Measurements from ENCODE around the gene GDF3.
"Not testable (repeated sequence)": the region's sequence is repeated elsewhere in the genome, so short reads cannot be mapped to it uniquely, and the experiment has no call there.

GDF3 gene

GRCh38 chr12:7695566-7696197 lies at the start of gene GDF3:
Gene GDF3 (minus strand): TSS chr12:7695775. CDS start chr12:7695728, 47 bp downstream.
- DNase-seq = no peak

DNA sequence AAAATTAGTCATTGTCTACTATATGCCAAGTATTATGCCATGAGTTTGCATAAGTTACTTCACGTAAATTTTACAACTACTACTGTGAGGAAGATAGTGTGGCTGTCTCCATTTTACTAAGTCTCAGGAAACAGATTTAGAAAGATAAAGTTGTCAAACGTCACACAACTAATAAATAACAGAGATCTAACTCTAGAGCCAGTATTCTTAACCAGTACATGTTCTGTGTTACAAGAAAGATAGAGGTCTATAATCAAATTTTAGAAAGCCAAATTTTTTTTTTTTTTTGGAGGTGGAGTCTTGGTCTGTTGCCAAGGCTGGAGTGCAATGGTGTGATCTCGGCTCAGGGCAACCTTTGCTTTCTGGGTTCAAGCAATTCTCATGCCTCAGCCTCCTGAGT lies 37.4 kb upstream of the GDF3 start:
- DNase-seq = no peak

DNA sequence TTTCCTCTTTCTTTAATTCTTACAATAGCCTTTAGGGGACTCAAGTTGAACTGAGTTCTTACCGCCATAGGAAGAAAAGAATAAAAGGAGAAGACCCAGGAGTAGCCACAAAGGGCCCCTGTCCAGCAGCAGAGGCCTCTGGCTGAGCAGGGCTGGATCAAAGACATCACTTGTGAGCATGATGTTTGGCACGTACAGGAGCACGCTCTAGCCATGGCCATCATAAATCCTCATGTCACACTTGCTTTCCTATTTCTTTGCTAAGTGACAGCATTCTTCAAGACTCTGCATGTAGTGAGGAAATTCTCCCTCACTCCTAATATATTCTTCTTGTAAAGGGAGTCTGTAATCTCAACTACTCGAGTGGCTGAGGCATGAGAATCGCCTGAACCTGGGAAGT lies 35.9 kb upstream of the GDF3 start:
- no peak for DNase-seq

- not testable (repeated sequence) for DNase-seq
Measured at GRCh38 chr12:7730984-7731383, 35.4 kb upstream of the GDF3 start.

GRCh38 chr12:7729746-7730145 lies 34.2 kb upstream of the GDF3 start:
- DNase-seq = no peak

GRCh38 chr12:7723926-7724325 lies 28.4 kb upstream of the GDF3 start:
- DNase-seq = no peak

DNA sequence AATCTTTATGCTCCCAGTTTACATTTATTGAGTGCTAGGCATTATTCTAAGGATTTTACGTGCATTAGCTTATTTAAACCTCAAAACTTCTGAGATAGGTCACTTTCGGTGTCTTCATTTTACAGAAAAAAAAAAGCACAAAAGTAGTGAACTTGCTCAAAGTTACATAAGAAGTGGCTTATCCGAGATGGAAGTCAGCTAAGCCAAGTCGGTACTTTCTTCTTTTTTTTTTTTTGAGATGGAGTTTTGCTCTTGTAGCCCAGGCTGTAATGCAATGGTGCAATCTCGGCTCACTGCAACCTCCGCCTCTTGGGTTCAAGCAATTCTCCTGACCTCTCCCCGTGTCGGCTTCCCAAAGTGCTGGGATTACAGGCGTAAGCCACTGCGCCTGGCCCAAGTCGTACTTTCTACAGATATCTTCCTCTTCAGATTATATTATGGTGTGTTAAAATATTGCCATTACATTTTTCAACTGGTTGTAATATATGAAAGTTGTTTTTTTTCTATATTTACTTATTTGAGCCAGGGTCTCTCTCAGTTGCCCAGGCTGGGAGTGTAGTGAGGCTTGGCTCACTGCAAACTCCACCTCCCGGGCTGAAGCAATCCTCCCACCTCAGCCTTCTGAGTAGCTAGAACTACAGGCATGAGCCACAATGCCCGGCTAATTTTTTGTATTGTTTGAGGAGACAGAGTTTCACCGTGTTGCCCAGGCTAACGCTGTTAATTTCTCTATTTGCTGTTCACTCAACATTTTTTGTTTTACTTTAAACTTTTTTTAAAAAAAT lies 24.6 kb upstream of the GDF3 start:
- DNase-seq = no peak

DNA sequence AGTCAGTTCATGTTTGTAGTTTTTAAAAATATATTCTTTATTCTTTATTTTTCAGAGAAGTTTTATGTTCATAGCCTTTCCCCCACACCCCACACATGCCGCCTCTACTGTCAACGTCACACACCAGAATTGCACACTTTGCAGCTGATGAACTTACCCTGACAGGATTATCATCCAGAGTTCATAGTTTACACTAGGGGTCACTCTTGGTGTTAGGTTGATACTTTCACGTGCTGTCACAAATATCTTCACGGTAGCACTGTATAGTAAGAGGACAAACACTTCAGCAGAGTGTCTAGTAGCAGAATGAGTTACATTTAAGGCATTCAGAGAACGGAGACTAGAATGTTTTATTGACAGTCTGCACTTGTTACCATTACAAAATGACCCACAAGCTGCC lies 20.8 kb upstream of the GDF3 start:
- no peak for DNase-seq

GRCh38 chr12:7712841-7713442 lies 17.4 kb upstream of the GDF3 start:
- no peak for DNase-seq

DNA sequence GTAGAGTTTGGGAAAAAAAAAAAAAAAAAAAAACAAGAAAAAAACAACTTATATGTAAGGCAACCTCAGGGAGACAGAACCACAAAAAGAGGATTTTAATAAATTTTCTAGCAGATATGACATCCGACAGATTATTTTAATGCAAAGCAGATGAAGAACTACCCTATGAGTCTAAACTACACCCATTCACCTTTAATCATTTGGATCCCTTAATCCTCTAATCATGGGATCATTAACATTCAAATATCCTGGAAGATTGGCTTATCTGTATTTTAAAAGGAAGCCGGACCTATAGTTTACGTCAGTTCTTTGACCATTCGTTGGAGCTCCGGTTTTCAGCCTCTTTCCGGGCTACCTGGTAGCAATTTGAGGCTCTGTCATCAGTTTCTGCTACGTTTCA lies 15.6 kb upstream of the GDF3 start, which contains the start of gene DPPA3:
Gene DPPA3 (plus strand): TSS at position 301 of the 400 bp plus-strand sequence. CDS start 138 bp downstream, outside the sequence.
- no peak for DNase-seq

GRCh38 chr12:7709969-7710675 lies 14.5 kb upstream of the GDF3 start:
- DNase-seq = no peak

GRCh38 chr12:7705846-7706245 lies 10.3 kb upstream of the GDF3 start:
- DNase-seq = no peak

- DNase-seq = no peak
Measured at GRCh38 chr12:7695237-7695560, 376 bp downstream of the GDF3 start.

GRCh38 chr12:7694556-7695236 lies 879 bp downstream of the GDF3 start:
- DNase-seq = no peak

DNA sequence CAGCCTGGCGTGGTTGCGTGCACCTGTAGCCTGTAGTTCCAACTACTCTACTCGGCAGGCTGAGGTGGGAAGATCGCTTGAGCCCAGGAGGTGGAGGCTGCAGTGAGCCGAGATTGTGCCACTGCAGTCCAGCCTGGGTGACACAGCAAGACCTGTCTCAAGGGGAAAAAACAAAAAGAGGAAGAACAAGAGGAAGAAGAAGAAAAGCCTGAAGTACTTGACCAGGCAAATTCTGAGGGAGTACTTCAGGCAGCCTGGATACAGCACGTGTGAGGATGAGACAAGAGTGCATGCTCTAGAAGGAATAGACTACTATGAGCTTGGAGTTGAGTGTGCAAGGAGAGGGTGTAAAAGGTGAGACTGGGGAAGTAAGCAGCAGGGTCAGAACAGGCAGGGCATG lies 1.8 kb downstream of the GDF3 start:
- no peak for DNase-seq

DNA sequence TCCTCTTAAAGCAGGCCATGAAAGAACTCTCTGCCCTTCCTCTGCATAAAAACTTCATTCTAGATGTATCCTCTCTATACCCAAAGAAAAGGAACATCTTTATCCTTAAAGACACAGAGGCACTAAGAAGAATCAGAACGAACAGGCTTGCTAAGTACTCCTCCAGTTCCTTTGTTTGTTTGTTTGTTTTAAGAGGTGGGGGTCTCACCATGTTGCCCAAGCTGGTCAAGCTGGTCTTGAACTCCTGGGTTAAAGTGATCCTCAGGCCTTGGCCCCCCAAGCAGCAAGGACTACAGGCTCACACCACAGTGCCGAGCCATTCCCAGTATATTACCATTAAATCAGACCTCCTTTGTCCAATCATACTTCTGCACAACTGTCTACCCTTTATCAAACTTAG lies 14.0 kb downstream of the GDF3 start:
- DNase-seq = no peak

GRCh38 chr12:7679251-7680045 lies 16.1 kb downstream of the GDF3 start:
- no peak for DNase-seq

- no peak for DNase-seq
Measured at GRCh38 chr12:7678744-7679143, 16.8 kb downstream of the GDF3 start.

GRCh38 chr12:7677432-7677888 lies 18.1 kb downstream of the GDF3 start:
- DNase-seq = peak; percentile 4

- not testable (repeated sequence) for DNase-seq
Measured at GRCh38 chr12:7675455-7675854, 20.1 kb downstream of the GDF3 start.

GRCh38 chr12:7668171-7668570 lies 27.4 kb downstream of the GDF3 start:
- no peak for DNase-seq

DNA sequence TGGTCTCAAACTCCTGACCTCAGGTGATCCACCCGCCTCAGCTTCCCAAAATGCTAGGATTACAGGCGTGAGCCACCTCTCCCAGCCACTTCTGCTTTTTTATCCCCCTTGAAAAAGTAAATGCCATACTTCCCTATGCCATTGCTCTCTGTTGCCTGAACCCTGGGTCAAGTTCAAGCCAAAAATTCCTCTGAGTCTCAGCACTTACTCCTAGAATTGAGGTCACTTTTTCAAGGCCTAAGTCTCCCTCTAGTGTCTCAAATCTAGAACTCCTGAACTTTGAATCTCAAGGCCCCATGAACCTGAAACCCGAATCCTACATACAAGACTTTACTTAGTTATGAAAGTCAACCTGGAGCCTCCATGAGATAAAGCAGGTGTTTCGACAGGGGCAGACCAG lies 28.4 kb downstream of the GDF3 start:
- no peak for DNase-seq
